ENCODE data around the gene JMJD7.

Gene JMJD7

DNA sequence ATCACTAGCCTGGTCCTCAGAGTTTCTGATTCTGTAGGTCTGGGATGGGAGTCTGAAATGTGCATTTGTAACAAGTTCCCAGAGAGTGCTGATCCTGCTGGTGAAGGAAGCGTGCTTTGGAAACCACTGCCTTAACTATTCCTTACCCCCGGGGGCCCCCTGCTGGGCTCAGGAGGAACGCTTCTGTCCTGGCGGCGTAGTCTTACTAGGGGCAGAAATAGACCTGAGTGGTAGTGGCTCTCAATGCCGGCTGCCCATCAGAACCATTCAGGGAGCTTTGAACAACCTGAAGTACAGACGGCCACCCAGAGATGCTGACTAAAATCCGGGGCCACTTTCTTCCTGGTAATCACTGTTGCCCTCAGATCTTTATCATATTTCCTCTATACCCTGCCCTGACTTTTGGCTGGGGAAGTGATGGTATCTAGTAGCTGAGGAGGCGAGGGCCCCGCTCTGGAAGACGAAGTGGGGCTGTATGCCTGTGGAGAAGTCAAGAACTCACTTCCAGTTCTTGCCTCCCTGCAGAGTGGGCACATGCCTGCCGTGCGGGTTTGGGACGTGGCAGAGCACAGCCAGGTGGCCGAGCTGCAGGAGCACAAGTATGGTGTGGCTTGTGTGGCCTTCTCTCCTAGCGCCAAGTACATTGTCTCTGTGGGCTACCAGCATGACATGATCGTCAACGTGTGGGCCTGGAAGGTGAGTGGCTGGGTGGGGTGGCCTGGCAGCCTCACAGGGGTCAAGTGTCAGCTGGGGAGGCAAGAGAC is 16.3 kb upstream of the JMJD7 start:
- Histone ChIP-seq H3K4me2 (ENCODE audit: low read depth, low read length, poor library complexity, severe bottlenecking) (no peak overlapping the region), H4K20me1 (ENCODE audit: insufficient read depth, low read length, poor library complexity, severe bottlenecking) (no peaks in the 10 kb centered on the region), H3K9ac (ENCODE audit: low read depth, low read length, poor library complexity, severe bottlenecking) (no peak overlapping the region), H3K9me3 (ENCODE audit: insufficient read depth, low read depth, low read length) (no peaks in the 10 kb centered on the region), H3K4me1 (ENCODE audit: insufficient read depth, low read length, poor library complexity, severe bottlenecking) (peaks cover 7% of the 10 kb centered on the region), H3K4me3 (ENCODE audit: low read length, poor library complexity, severe bottlenecking) (no peak overlapping the region), H3K27me3 (ENCODE audit: insufficient read depth, low read length, poor library complexity, severe bottlenecking) (no peaks in the 10 kb centered on the region), H3K36me3 (ENCODE audit: insufficient read depth, low read length) (peaks cover 40% of the 10 kb centered on the region; the same call in 1 of the 2 replicates), H3K9me2 (replicated peaks; ENCODE audit: low read depth, low read length) (no peaks in the 10 kb centered on the region), H2AFZ (ENCODE audit: low read length) (no peak overlapping the region), H3K79me2 (ENCODE audit: insufficient read depth, low read length) (no peaks in the 10 kb centered on the region), H3F3A (ENCODE audit: low read depth) (no peaks in the 10 kb centered on the region)
- TF ChIP-seq, protein P1, sequence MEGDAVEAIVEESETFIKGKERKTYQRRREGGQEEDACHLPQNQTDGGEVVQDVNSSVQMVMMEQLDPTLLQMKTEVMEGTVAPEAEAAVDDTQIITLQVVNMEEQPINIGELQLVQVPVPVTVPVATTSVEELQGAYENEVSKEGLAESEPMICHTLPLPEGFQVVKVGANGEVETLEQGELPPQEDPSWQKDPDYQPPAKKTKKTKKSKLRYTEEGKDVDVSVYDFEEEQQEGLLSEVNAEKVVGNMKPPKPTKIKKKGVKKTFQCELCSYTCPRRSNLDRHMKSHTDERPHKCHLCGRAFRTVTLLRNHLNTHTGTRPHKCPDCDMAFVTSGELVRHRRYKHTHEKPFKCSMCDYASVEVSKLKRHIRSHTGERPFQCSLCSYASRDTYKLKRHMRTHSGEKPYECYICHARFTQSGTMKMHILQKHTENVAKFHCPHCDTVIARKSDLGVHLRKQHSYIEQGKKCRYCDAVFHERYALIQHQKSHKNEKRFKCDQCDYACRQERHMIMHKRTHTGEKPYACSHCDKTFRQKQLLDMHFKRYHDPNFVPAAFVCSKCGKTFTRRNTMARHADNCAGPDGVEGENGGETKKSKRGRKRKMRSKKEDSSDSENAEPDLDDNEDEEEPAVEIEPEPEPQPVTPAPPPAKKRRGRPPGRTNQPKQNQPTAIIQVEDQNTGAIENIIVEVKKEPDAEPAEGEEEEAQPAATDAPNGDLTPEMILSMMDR (conservative IDR thresholded peaks at IDR 0.05; ENCODE audit: low read length), result peak; percentile 96
- TF ChIP-seq EZH2phosphoT487 (IDR thresholded peaks at IDR 0.05; ENCODE audit: borderline replicate concordance), result no peak

DNA sequence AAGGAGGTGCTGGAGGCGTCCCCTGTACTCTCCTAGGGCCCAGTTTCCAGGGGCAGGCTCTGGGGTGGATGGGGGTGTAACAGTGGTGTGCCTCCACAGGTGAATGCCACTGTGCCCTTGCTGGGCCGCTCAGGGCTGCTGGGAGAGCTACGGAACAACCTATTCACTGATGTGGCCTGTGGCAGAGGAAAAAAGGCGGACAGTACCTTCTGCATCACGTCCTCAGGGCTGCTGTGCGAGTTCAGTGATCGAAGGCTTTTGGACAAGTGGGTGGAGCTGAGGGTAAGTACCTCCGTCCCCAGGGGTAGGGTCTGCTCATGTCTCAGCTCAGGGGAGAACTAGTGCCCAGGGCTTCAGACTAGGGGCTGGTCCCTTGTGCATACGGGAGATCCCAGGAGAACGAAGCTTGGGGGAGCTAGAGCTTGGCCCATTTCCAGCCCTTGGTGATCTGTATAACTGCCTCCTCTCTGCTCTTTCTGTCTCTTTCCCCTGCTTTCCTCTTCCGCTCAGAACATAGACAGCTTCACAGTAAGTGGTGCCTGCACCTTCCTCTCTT is 15.0 kb upstream of the JMJD7 start:
- no peak overlapping the region for H3K9ac ChIP-seq (ENCODE audit: low read depth, low read length, poor library complexity, severe bottlenecking)
- H4K20me1 ChIP-seq (ENCODE audit: insufficient read depth, low read length, poor library complexity, severe bottlenecking), result no peaks in the 10 kb centered on the region
- no peak for TF ChIP-seq EZH2phosphoT487 (IDR thresholded peaks at IDR 0.05; ENCODE audit: borderline replicate concordance)
- TF ChIP-seq, protein P1 (conservative IDR thresholded peaks at IDR 0.05; ENCODE audit: low read length), result no peak
- no peaks in the 10 kb centered on the region for H3K9me3 ChIP-seq (ENCODE audit: insufficient read depth, low read depth, low read length)
- no peaks in the 10 kb centered on the region for H3K9me2 ChIP-seq (replicated peaks; ENCODE audit: low read depth, low read length)
- H3K4me3 ChIP-seq (ENCODE audit: low read length, poor library complexity, severe bottlenecking), result no peak overlapping the region
- no peaks in the 10 kb centered on the region for H3K79me2 ChIP-seq (ENCODE audit: insufficient read depth, low read length)
- H2AFZ ChIP-seq (ENCODE audit: low read length), result no peak overlapping the region
- H3K4me1 ChIP-seq (ENCODE audit: insufficient read depth, low read length, poor library complexity, severe bottlenecking), result peaks cover 7% of the 10 kb centered on the region
- H3F3A ChIP-seq (ENCODE audit: low read depth), result no peaks in the 10 kb centered on the region
- H3K4me2 ChIP-seq (ENCODE audit: low read depth, low read length, poor library complexity, severe bottlenecking), result no peak overlapping the region
- no peaks in the 10 kb centered on the region for H3K27me3 ChIP-seq (ENCODE audit: insufficient read depth, low read length, poor library complexity, severe bottlenecking)
- H3K36me3 ChIP-seq (ENCODE audit: insufficient read depth, low read length), result peaks cover 52% of the 10 kb centered on the region; the same call in 1 of the 2 replicates

DNA sequence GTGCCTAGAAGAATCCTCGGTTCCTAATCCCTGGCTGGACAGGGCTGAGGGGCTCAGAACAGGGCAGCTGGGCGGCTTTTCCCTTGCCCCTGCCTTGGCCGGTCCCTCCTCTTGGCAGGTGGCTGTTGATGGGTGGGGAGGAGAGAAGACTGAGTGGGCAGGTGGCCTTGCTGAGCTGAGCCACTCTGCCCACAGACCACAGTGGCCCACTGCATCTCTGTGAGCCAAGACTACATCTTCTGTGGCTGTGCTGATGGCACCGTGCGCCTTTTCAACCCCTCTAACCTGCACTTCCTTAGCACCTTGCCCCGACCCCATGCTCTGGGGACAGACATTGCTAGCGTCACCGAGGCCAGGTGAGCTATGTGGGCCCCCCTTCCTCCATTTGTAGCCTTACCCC is 14.5 kb upstream of the JMJD7 start:
- Histone ChIP-seq H4K20me1 (ENCODE audit: insufficient read depth, low read length, poor library complexity, severe bottlenecking) (no peaks in the 10 kb centered on the region), H3F3A (ENCODE audit: low read depth) (no peaks in the 10 kb centered on the region), H3K9me2 (replicated peaks; ENCODE audit: low read depth, low read length) (no peaks in the 10 kb centered on the region), H2AFZ (ENCODE audit: low read length) (no peak overlapping the region), H3K9me3 (ENCODE audit: insufficient read depth, low read depth, low read length) (no peaks in the 10 kb centered on the region), H3K27me3 (ENCODE audit: insufficient read depth, low read length, poor library complexity, severe bottlenecking) (no peaks in the 10 kb centered on the region), H3K36me3 (ENCODE audit: insufficient read depth, low read length) (peaks cover 58% of the 10 kb centered on the region; the same call in 1 of the 2 replicates), H3K9ac (ENCODE audit: low read depth, low read length, poor library complexity, severe bottlenecking) (no peak overlapping the region), H3K79me2 (ENCODE audit: insufficient read depth, low read length) (no peaks in the 10 kb centered on the region), H3K4me3 (ENCODE audit: low read length, poor library complexity, severe bottlenecking) (no peak overlapping the region), H3K4me2 (ENCODE audit: low read depth, low read length, poor library complexity, severe bottlenecking) (no peak overlapping the region), H3K4me1 (ENCODE audit: insufficient read depth, low read length, poor library complexity, severe bottlenecking) (peaks cover 7% of the 10 kb centered on the region)
- TF ChIP-seq, protein P1 (conservative IDR thresholded peaks at IDR 0.05; ENCODE audit: low read length), result no peak
- TF ChIP-seq EZH2phosphoT487 (IDR thresholded peaks at IDR 0.05; ENCODE audit: borderline replicate concordance), result no peak

Measured in Loucy (cell line).